HCT116 (cell line): ENCODE data around the gene ZNF469. TPM values are rescaled to one million over a fixed set of nuclear protein-coding genes. Genes with fewer than 3 reads are reported as not detected.

Source experiments
- ATAC-seq: fragments of 200-7000 bp; cut with Tn5 transposase; 2 replicates; pipeline ENCODE4 v1.9.1; 2020; ENCODE audit warnings: mild to moderate bottlenecking, moderate library complexity
- BruUV-seq: library from RNA; stranded (reverse); fragments of 400-500 nt; replicated peaks from 2 replicates; lab custom pipeline; 2021; lab: Mats Ljungman, UMichigan
- CTCF ChIA-PET: fragments of 300-600 bp; sonication (Branson Sonifier 250); formaldehyde crosslinking; loops from one replicate; lab custom pipeline; 2021; ENCODE audit warnings: antibody characterized with exemption; lab: Charles Lee
- POLR2A ChIA-PET: fragments of 300-600, 350-600 bp; sonication (Branson Sonifier 250); formaldehyde crosslinking; loops from one replicate; lab custom pipeline; 2021; ENCODE audit warnings: antibody characterized with exemption; lab: Charles Lee
- RAD21 ChIA-PET, 2 experiments: fragments of 300-600 bp; sonication (Branson Sonifier 250); formaldehyde crosslinking; loops; one replicate each; lab custom pipeline; 2023; ENCODE audit warnings: low total read pairs in 2 of 2; ENCODE audit not compliant: uncharacterized antibody in 2 of 2, unreplicated experiment in 2 of 2, low non-redundant PET in 1 of 2; lab: Charles Lee
- DNase-seq: peaks from one replicate; pipeline ENCODE4 v3.0.0-alpha.2; 2010; ENCODE audit warnings: low read depth, low spot score
- H2AFZ ChIP-seq: fragments of 200-600 bp; shearing (Covaris generic), sonication (generic); 2 replicates; pipeline ENCODE4 v1.6.1; 2017; ENCODE audit warnings: low read depth, mixed run types, mixed read lengths, antibody characterized with exemption, low read length; ENCODE audit not compliant: poor library complexity, severe bottlenecking
- H3K27ac ChIP-seq: 2 replicates; pipeline ENCODE4 v1.5.1; 2012; ENCODE audit warnings: low read depth, low read length
- H3K27me3 ChIP-seq: fragments of 200-600 bp; sonication (generic); 2 replicates; pipeline ENCODE4 v1.6.1; 2016; ENCODE audit warnings: mixed run types, low read length, mixed read lengths; ENCODE audit not compliant: insufficient read depth
- H3K36me3 ChIP-seq, 2 experiments: fragments of 200-500 bp in 1 of 2; fragments of 200-600 bp in 1 of 2; sonication (Bioruptor generic) in 1 of 2; sonication (generic) in 1 of 2; 2 replicates each; pipeline versions ENCODE4 v1.5.1 to v1.6.1; 2014 to 2016; ENCODE audit warnings: low read length in 2 of 2, inconsistent platforms in 1 of 2, mixed read lengths in 1 of 2, mixed run types in 1 of 2; ENCODE audit not compliant: insufficient read depth in 2 of 2, control insufficient read depth in 1 of 2
- H3K4me1 ChIP-seq, 2 experiments: fragments of 200-600 bp in 1 of 2; sonication (generic) in 1 of 2; 2 replicates each; pipeline versions ENCODE4 v1.5.1 to v1.6.1; 2012 to 2017; ENCODE audit warnings: low read length in 2 of 2, inconsistent platforms in 1 of 2, mild to moderate bottlenecking in 1 of 2, mixed read lengths in 1 of 2, mixed run types in 1 of 2, moderate library complexity in 1 of 2; ENCODE audit not compliant: insufficient read depth in 2 of 2, control insufficient read depth in 1 of 2
- H3K4me2 ChIP-seq: fragments of 200-600 bp; sonication (generic); 2 replicates; pipeline ENCODE4 v1.6.1; 2017; ENCODE audit warnings: mixed run types, low read length, mixed read lengths
- H3K4me3 ChIP-seq, 2 experiments: fragments of 200-600 bp in 1 of 2; sonication (generic) in 1 of 2; replicated peaks in 1 of 2; 2 replicates each; pipeline ENCODE4 v1.5.1; 2011 to 2016; ENCODE audit warnings: low read length in 2 of 2, control low read depth in 1 of 2, low read depth in 1 of 2, mild to moderate bottlenecking in 1 of 2, mixed read lengths in 1 of 2, mixed run types in 1 of 2
- H3K79me2 ChIP-seq: fragments of 200-600 bp; sonication (generic); 2 replicates; pipeline ENCODE4 v1.6.1; 2017; ENCODE audit warnings: mild to moderate bottlenecking, mixed run types, low read length, moderate library complexity, mixed read lengths; ENCODE audit not compliant: insufficient read depth
- H3K9ac ChIP-seq: fragments of 200-600 bp; sonication (generic); 2 replicates; pipeline ENCODE4 v1.6.1; 2016; ENCODE audit warnings: low read length, mixed read lengths
- H3K9me2 ChIP-seq: fragments of 200-600 bp; sonication (generic), shearing (Covaris generic); 2 replicates; pipeline ENCODE4 v1.6.1; 2017; ENCODE audit warnings: mixed run types, mild to moderate bottlenecking, moderate library complexity; ENCODE audit not compliant: insufficient read depth
- H3K9me3 ChIP-seq, 2 experiments: fragments of 200-500 bp in 1 of 2; fragments of 200-600 bp in 1 of 2; sonication (Bioruptor generic) in 1 of 2; sonication (generic) in 1 of 2; 2 replicates each; pipeline ENCODE4 v1.6.1; 2014 to 2017; ENCODE audit warnings: low read length in 2 of 2, mixed read lengths in 2 of 2, inconsistent platforms in 1 of 2, low read depth in 1 of 2, mild to moderate bottlenecking in 1 of 2, mixed run types in 1 of 2, moderate library complexity in 1 of 2; ENCODE audit not compliant: control insufficient read depth in 1 of 2, insufficient read depth in 1 of 2
- H4K20me1 ChIP-seq: fragments of 200-600 bp; sonication (generic), shearing (Covaris generic); 2 replicates; pipeline ENCODE4 v1.6.1; 2017; ENCODE audit warnings: mixed run types, mild to moderate bottlenecking, moderate library complexity; ENCODE audit not compliant: insufficient read depth
- CBX3 ChIP-seq: IDR thresholded peaks from 2 replicates; pipeline ENCODE4 v1.6.1; 2012; ENCODE audit warnings: low read depth
- CTCF ChIP-seq, 3 experiments: fragments of 200-600 bp in 1 of 3; sonication (generic) in 1 of 3; IDR thresholded peaks in 2 of 3; conservative IDR thresholded peaks in 1 of 3; 2 replicates each; pipeline ENCODE4 v1.5.1; 2012 to 2017; ENCODE audit warnings: low read depth in 2 of 3, low read length in 2 of 3, antibody characterized with exemption in 1 of 3, borderline replicate concordance in 1 of 3, control low read depth in 1 of 3, mild to moderate bottlenecking in 1 of 3, mixed read lengths in 1 of 3, mixed run types in 1 of 3, moderate library complexity in 1 of 3; ENCODE audit not compliant: insufficient read depth in 1 of 3
- ELF1 ChIP-seq: IDR thresholded peaks from 2 replicates; pipeline ENCODE4 v1.6.1; 2012; ENCODE audit warnings: low read depth, borderline replicate concordance
- EZH2 ChIP-seq: fragments of 200-600 bp; sonication (generic); IDR thresholded peaks from 2 replicates; pipeline ENCODE4 v1.6.1; 2017; ENCODE audit warnings: antibody characterized with exemption, mixed run types
- EZH2phosphoT487 ChIP-seq: fragments of 200-600 bp; IDR thresholded peaks from 2 replicates; pipeline ENCODE4 v1.6.1; 2018; ENCODE audit warnings: antibody characterized with exemption, borderline replicate concordance
- FOSL1 ChIP-seq: IDR thresholded peaks from 2 replicates; pipeline ENCODE4 v1.6.1; 2012; ENCODE audit warnings: low read depth
- POLR2A ChIP-seq: IDR thresholded peaks from 2 replicates; pipeline ENCODE4 v1.7.0; 2011; ENCODE audit warnings: borderline replicate concordance; ENCODE audit not compliant: insufficient read depth, insufficient read length; ENCODE audit errors: extremely low read depth
- POLR2AphosphoS5 ChIP-seq: IDR thresholded peaks from 2 replicates; pipeline ENCODE4 v1.6.1; 2011; ENCODE audit warnings: mild to moderate bottlenecking, low read depth, low read length, moderate library complexity
- REST ChIP-seq: IDR thresholded peaks from 2 replicates; pipeline ENCODE4 v1.6.1; 2012; ENCODE audit warnings: low read depth
- SIN3A ChIP-seq: IDR thresholded peaks from 2 replicates; pipeline ENCODE4 v1.6.1; 2012; ENCODE audit warnings: low read depth
- SP1 ChIP-seq: IDR thresholded peaks from 2 replicates; pipeline ENCODE4 v1.6.1; 2012; ENCODE audit warnings: low read depth
- TCF7L2 ChIP-seq: IDR thresholded peaks from 2 replicates; pipeline ENCODE4 v1.7.0; 2011; ENCODE audit warnings: borderline replicate concordance, inconsistent platforms; ENCODE audit not compliant: insufficient read depth, insufficient read length; ENCODE audit errors: extremely low read depth
- ZBTB33 ChIP-seq: IDR thresholded peaks from 2 replicates; pipeline ENCODE4 v1.6.1; 2011; ENCODE audit warnings: mild to moderate bottlenecking, low read length, moderate library complexity; ENCODE audit not compliant: insufficient replicate concordance; ENCODE audit errors: extremely low read depth
- intact Hi-C: fragments of 100-400 bp; cut with micrococcal nuclease; formaldehyde crosslinking; loops from 2 replicates; pipeline ENCODE4 v1.10.0; 2022
- total RNA-seq: library from RNA; stranded (reverse); gene quantifications from one replicate; pipeline ENCODE4 v1.2.1, GENCODE V29; 2021; ENCODE audit not compliant: unreplicated experiment

The ZNF469 gene
- total RNA-seq, 1 experiment from 2014 or later: 5.9 TPM

- no peak overlapping the region for H3K4me2 ChIP-seq
- no peak for DNase-seq
- H3K36me3 ChIP-seq: no peaks in the 10 kb centered on the region
- ChIA-PET RAD21 (no interaction called here), CTCF (no interaction called here), POLR2A (no interaction called here)
- no peaks in the 10 kb centered on the region for H3K9me3 ChIP-seq
- no peak overlapping the region for H2AFZ ChIP-seq
- no peak overlapping the region for H3K4me3 ChIP-seq
- intact Hi-C loops: no loop called here
- H3K27me3 ChIP-seq: peaks cover 19% of the 10 kb centered on the region; the same call in 1 of the 2 replicates
- no peaks in the 10 kb centered on the region for H3K4me1 ChIP-seq
- no peak overlapping the region for H3K27ac ChIP-seq
- no peak for ATAC-seq
- no peaks in the 10 kb centered on the region for H3K9me2 ChIP-seq
- no peaks in the 10 kb centered on the region for H4K20me1 ChIP-seq
- TF ChIP-seq POLR2AphosphoS5 (no peak), ELF1 (no peak), REST (no peak), EZH2 (no peak), SIN3A (no peak), POLR2A (no peak), SP1 (no peak), ZBTB33 (no peak), TCF7L2 (no peak), FOSL1 (no peak), EZH2phosphoT487 (no peak), CTCF (IDR thresholded peaks at IDR 0.05 in 2 of 3, conservative IDR thresholded peaks at IDR 0.05 in 1 of 3; ENCODE audit: borderline replicate concordance in 1 of 3, insufficient read depth in 1 of 3, low read depth in 2 of 3, low read length in 2 of 3) (no peak), CBX3 (no peak)
- no TSS peak for BruUV-seq
- H3K79me2 ChIP-seq: no peaks in the 10 kb centered on the region
- no peak overlapping the region for H3K9ac ChIP-seq
Observed at GRCh38 chr16:88358023-88358420, 24.7 kb upstream of the ZNF469 start.
